ENCODE data around the gene CIBAR2.

CIBAR2 gene

GRCh38 chr16:85101956-85102630 lies 10.2 kb downstream of the CIBAR2 start:
- DNase-seq (ENCODE audit: low read depth), result no peak

GRCh38 chr16:85100265-85100664 lies 12.0 kb downstream of the CIBAR2 start:
- no peak for DNase-seq (ENCODE audit: low read depth)
- H3K4me3 ChIP-seq (ENCODE audit: low read depth, low read length), result no peak overlapping the region
- TF ChIP-seq POLR2A (IDR thresholded peaks at IDR 0.05; ENCODE audit: extremely low read depth, insufficient read length) (no peak), MAX (IDR thresholded peaks at IDR 0.05; ENCODE audit: low read depth, low read length) (no peak), CTCF (IDR thresholded peaks at IDR 0.05; ENCODE audit: low read depth, low read length) (no peak), MYC (IDR thresholded peaks at IDR 0.05; ENCODE audit: low read depth, low read length) (no peak)

More at GRCh38 chr16:85101956-85102630, 10.2 kb downstream of the CIBAR2 start:
- TF ChIP-seq POLR2A (IDR thresholded peaks at IDR 0.05; ENCODE audit: extremely low read depth, insufficient read length) (no peak), CTCF (IDR thresholded peaks at IDR 0.05; ENCODE audit: low read depth, low read length) (no peak), MAX (IDR thresholded peaks at IDR 0.05; ENCODE audit: low read depth, low read length) (no peak), MYC (IDR thresholded peaks at IDR 0.05; ENCODE audit: low read depth, low read length) (no peak)
- no peak overlapping the region for H3K4me3 ChIP-seq (ENCODE audit: low read depth, low read length)

GRCh38 chr16:85098565-85098964 lies 13.7 kb downstream of the CIBAR2 start:
- TF ChIP-seq POLR2A (IDR thresholded peaks at IDR 0.05; ENCODE audit: extremely low read depth, insufficient read length) (no peak), MYC (IDR thresholded peaks at IDR 0.05; ENCODE audit: low read depth, low read length) (no peak), CTCF (IDR thresholded peaks at IDR 0.05; ENCODE audit: low read depth, low read length) (no peak), MAX (IDR thresholded peaks at IDR 0.05; ENCODE audit: low read depth, low read length) (no peak)
- no peak overlapping the region for H3K4me3 ChIP-seq (ENCODE audit: low read depth, low read length)
- no peak for DNase-seq (ENCODE audit: low read depth)

GRCh38 chr16:85096921-85097320 lies 15.4 kb downstream of the CIBAR2 start:
- TF ChIP-seq MAX (IDR thresholded peaks at IDR 0.05; ENCODE audit: low read depth, low read length) (no peak), CTCF (IDR thresholded peaks at IDR 0.05; ENCODE audit: low read depth, low read length) (no peak), POLR2A (IDR thresholded peaks at IDR 0.05; ENCODE audit: extremely low read depth, insufficient read length) (no peak), MYC (IDR thresholded peaks at IDR 0.05; ENCODE audit: low read depth, low read length) (no peak)
- no peak overlapping the region for H3K4me3 ChIP-seq (ENCODE audit: low read depth, low read length)
- DNase-seq (ENCODE audit: low read depth), result no peak

- TF ChIP-seq MYC (IDR thresholded peaks at IDR 0.05; ENCODE audit: low read depth, low read length) (no peak), MAX (IDR thresholded peaks at IDR 0.05; ENCODE audit: low read depth, low read length) (no peak), POLR2A (IDR thresholded peaks at IDR 0.05; ENCODE audit: extremely low read depth, insufficient read length) (no peak), CTCF (IDR thresholded peaks at IDR 0.05; ENCODE audit: low read depth, low read length) (no peak)
- no peak for DNase-seq (ENCODE audit: low read depth)
- H3K4me3 ChIP-seq (ENCODE audit: low read depth, low read length), result no peak overlapping the region
These were observed 17.5 kb downstream of the CIBAR2 start for GRCh38 chr16:85094812-85095211.

Data from NB4 (cell line).